Heart right ventricle (tissue), 16 donors: ENCODE measurements around the gene LIMCH1. TPM values are rescaled to one million over a fixed set of nuclear protein-coding genes. Genes with fewer than 3 reads are reported as not detected.

ENCODE experiments used
- ATAC-seq, 8 donors: fragments of 200-7000 bp; cut with Tn5 transposase; one replicate each; pipeline ENCODE4 v1.9.1; 2020; ENCODE audit warnings: mild to moderate bottlenecking in 8 of 8, moderate library complexity in 8 of 8, moderate number of reproducible peaks in 1 of 8
- DNase-seq, 2 donors: peaks; one replicate each; pipeline ENCODE4 v3.0.0-alpha.2; 2020
- H3K27ac ChIP-seq, 10 donors: fragments of 200-600 bp; sonication (generic) in 2 of 10; one replicate each; pipeline versions ENCODE4 v1.5.0 to v1.8.0; 2020 to 2022; ENCODE audit warnings: mild to moderate bottlenecking in 3 of 10
- H3K27me3 ChIP-seq, 7 donors: fragments of 200-600 bp; one replicate each; pipeline ENCODE4 v1.8.0; 2021 to 2022; ENCODE audit warnings: mild to moderate bottlenecking in 2 of 7
- H3K36me3 ChIP-seq, 9 donors: fragments of 200-600 bp; sonication (generic) in 1 of 9; one replicate each; pipeline versions ENCODE4 v1.5.0 to v1.8.0; 2020 to 2022; ENCODE audit warnings: mild to moderate bottlenecking in 2 of 9
- H3K4me1 ChIP-seq, 9 donors: fragments of 200-600 bp; sonication (generic) in 1 of 9; one replicate each; pipeline versions ENCODE4 v1.5.0 to v1.8.0; 2020 to 2022; ENCODE audit warnings: mild to moderate bottlenecking in 4 of 9
- H3K4me3 ChIP-seq, 10 donors: fragments of 200-600 bp; sonication (generic) in 2 of 10; one replicate each; pipeline versions ENCODE4 v1.5.0 to v1.8.0; 2020 to 2022; ENCODE audit warnings: mild to moderate bottlenecking in 7 of 10, moderate library complexity in 2 of 10
- H3K9me3 ChIP-seq, 11 donors: fragments of 200-600 bp in 10 of 11; sonication (generic) in 2 of 11; one replicate each; pipeline versions ENCODE4 v1.5.0 to v1.8.0; 2013 to 2022; ENCODE audit warnings: mild to moderate bottlenecking in 2 of 11, control low read depth in 1 of 11, moderate library complexity in 1 of 11
- WGBS, 2 donors: extraction: QIAGEN DNeasy Blood & Tissue Kit; methylation state at CpG; one replicate each; pipeline ENCODE4 v1.1.7; 2013; ENCODE audit warnings: inconsistent platforms in 1 of 2; 5-methylcytosine and 5-hydroxymethylcytosine counted together
- intact Hi-C, 10 donors: fragments of 100-400 bp; cut with DNase I; formaldehyde crosslinking; loops; one replicate each; pipeline versions ENCODE4 v1.11.1 to v1.14.2; 2022
- polyA plus RNA-seq, 2 donors: library from polyadenylated mRNA; stranded (reverse); fragments of 200-250 nt; gene quantifications; one replicate each; pipeline ENCODE4 v1.2.3, GENCODE V29; 2013
- total RNA-seq, 10 donors: library from RNA; stranded (reverse); fragmentation: NEBNext Ultra II Directional in 3 of 10; extraction: Animal tissue kit (Norgen Biotek cat#: 25700) in 3 of 10; gene quantifications; one replicate each; pipeline versions ENCODE4 v1.2.1 to v1.2.4, GENCODE V29; 2021 to 2023
- TF ChIP-seq, protein P1 (sequence below), 9 donors: fragments of 200-600 bp; sonication (generic) in 2 of 9; IDR thresholded peaks; one replicate each; pipeline versions ENCODE4 v1.5.0 to v1.8.0; 2021 to 2022; ENCODE audit warnings: antibody characterized with exemption in 9 of 9, mild to moderate bottlenecking in 5 of 9, moderate library complexity in 1 of 9
- donor health status: Arrhythmogenic right ventricular cardiomyopathy.
- donor health status: ischemic (EF 13 %, LVEDD 7.1; RV severe dilation, severe dysfunction).
- donor health status: healthy with polysubstance abuse.
- donor health status: DM: no; HTN: yes; CAD: no.
- donor health status: DM: no; HTN: no; CAD: no.
- donor health status: ischemic (EF 25% LVEDD 6.9; RV normal size, moderate dysfunction).
- donor health status: ischemic (EF 25% LVEDD 5.7; RV mildly dilated, moderate dysfunction).
- donor health status: healthy.
- donor health status: DM: yes; HTN: yes; CAD: no.
- donor health status: Ischemic cardiomyopathy.
- donor health status: ischemic (EF 35%, LVEDD 5.7; RV mildly dilated, moderate dysfunction).
- donor health status: nonischemic (EF 11% LVEDD 7.7; RV severe dilation, severe dysfunction).
- donor health status: DM: yes; HTN: yes; CAD: no.
- donor health status: PGD.
- donor health status: ischemic (EF 29% LVEDD 5.4; RV normal size, mild dysfunction).
- donor health status: nonischemic (EF 23%, LVEDD 6.1; RV moderate dilation, normal function).

The LIMCH1 gene
- total and polyA plus RNA-seq, 12 donors = 28.4 to 410 (median 280) TPM

DNA sequence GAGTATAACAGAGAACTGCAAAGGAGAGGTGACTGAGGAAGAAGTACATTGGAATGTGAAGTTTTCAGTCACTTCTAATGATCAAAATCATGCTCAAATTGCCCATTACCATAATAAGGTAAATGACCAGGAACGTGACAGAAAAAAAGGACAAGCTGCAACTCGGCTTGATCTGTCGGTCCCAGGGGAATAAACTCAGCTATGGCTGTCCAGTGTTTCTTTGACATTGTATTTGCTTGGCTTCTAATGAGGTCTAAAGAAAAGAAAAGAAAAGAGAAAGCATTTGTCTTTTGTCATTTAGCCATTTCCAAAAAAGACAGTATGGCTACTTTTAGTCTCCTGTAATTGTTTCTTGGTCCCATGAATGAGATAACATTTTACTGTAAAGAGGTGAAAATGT is 185.3 kb downstream of the LIMCH1 start:
- H3K27me3 ChIP-seq = peaks cover 0 to 89% (median 66%) of the 10 kb centered on the region in 7 donors
- no peaks in the 10 kb centered on the region for H3K36me3 ChIP-seq
- no peak overlapping the region for H3K4me3 ChIP-seq
- peaks cover 0 to 25% (median 8%) of the 10 kb centered on the region in 11 donors for H3K9me3 ChIP-seq
- 70 to 76% methylated on average over 3 of the region's 3 CpGs for WGBS, 2 donors
- no peak for DNase-seq
- ATAC-seq = no peak
- intact Hi-C loops = no loop called here
- H3K4me1 ChIP-seq = no peaks in the 10 kb centered on the region
- TF ChIP-seq, protein P1, sequence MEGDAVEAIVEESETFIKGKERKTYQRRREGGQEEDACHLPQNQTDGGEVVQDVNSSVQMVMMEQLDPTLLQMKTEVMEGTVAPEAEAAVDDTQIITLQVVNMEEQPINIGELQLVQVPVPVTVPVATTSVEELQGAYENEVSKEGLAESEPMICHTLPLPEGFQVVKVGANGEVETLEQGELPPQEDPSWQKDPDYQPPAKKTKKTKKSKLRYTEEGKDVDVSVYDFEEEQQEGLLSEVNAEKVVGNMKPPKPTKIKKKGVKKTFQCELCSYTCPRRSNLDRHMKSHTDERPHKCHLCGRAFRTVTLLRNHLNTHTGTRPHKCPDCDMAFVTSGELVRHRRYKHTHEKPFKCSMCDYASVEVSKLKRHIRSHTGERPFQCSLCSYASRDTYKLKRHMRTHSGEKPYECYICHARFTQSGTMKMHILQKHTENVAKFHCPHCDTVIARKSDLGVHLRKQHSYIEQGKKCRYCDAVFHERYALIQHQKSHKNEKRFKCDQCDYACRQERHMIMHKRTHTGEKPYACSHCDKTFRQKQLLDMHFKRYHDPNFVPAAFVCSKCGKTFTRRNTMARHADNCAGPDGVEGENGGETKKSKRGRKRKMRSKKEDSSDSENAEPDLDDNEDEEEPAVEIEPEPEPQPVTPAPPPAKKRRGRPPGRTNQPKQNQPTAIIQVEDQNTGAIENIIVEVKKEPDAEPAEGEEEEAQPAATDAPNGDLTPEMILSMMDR (IDR thresholded peaks at IDR 0.05) = no peak
- no peak overlapping the region for H3K27ac ChIP-seq

DNA sequence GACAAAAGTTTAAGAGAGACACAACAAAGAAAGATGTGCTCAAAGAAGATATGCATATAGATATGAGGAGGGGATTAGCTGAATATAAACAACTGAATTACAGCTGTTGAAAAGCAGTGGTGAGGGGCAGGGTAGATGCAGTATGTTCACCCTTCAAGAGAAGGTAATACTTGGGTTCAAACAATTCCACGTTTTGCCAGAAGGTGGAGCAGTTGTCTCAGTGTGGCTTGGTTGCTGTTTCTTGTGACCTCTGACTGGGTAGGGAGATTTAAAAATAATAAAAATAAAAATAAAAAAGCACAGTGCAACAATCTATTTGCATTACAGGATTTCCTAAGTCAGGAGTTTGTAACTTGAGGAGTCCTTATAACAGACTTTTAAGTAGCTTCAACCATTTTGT is 187.3 kb downstream of the LIMCH1 start:
- Histone ChIP-seq H3K9me3 (peaks cover 0 to 25% (median 8%) of the 10 kb centered on the region in 11 donors), H3K27me3 (peaks cover 0 to 88% (median 56%) of the 10 kb centered on the region in 7 donors), H3K36me3 (no peaks in the 10 kb centered on the region), H3K4me1 (no peaks in the 10 kb centered on the region), H3K27ac (no peak overlapping the region), H3K4me3 (no peak overlapping the region)
- ATAC-seq (no peak), DNase-seq (no peak)
- WGBS, 2 donors = 3 to 5% methylated on average over 1 of the region's 1 CpG
- intact Hi-C loops = no loop called here
- TF ChIP-seq, protein P1 (IDR thresholded peaks at IDR 0.05) = no peak

DNA sequence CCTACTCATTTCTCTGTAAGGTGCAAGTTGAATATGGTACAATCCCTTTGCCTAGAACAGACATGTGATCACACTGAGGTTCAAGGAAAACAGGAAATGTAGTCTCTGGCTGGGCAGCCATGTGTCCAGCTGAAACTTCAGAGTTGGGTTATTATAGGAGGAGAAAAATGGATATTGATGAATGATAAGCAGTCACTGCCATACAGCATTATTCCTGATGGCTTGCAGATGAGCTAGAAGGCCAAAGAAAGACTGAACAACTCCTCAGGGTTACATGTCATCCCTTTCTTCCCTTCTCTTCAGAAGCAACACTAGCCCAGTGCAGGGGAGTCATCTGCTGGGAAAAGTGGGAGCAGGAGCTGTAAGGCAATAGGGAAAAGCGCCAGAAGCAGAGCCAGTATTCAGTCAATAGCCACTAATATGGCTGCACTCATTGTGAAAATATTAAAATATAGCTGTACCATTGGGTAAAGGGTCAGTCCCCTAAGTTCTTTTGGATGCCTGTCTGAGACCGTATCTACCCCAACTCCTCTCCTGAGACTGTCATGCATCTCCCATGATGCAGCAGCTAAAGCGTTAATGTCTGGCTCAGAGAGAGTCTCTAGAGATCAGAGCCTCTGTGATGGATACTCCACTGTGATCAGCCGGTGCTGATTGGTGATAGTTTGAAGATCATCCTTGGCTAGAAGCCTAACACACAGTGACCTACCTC is 190.1 kb downstream of the LIMCH1 start:
- Histone ChIP-seq H3K9me3 (peaks cover 0 to 25% (median 8%) of the 10 kb centered on the region in 11 donors), H3K4me3 (no peak overlapping the region), H3K27ac (no peak overlapping the region), H3K36me3 (no peaks in the 10 kb centered on the region), H3K4me1 (no peaks in the 10 kb centered on the region), H3K27me3 (peaks cover 0 to 85% (median 47%) of the 10 kb centered on the region in 7 donors)
- TF ChIP-seq, protein P1 (IDR thresholded peaks at IDR 0.05) = no peak
- 62 to 63% methylated on average over 4 of the region's 4 CpGs for WGBS, 2 donors
- no peak for ATAC-seq
- no peak for DNase-seq
- intact Hi-C loops = no loop called here

DNA sequence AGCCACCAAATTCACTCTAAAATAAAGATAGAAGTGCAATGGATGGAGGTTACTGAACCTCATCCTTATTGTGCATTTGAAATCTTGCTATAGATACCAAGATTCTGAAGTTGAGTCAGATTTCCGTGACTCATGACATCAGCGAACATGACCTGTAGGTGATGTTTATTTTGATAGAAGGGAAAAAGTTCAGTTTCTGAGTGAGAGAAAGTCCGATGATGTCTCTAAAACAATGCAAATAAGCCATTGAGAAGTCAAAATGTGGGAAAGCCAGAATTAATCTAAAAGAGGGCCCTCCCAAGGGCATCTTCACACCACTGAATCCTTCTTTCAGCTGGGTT is 190.6 kb downstream of the LIMCH1 start:
- DNase-seq = no peak
- H3K27me3 ChIP-seq = peaks cover 0 to 83% (median 47%) of the 10 kb centered on the region in 7 donors
- no peak for ATAC-seq
- intact Hi-C loops = no loop called here
- H3K36me3 ChIP-seq = no peaks in the 10 kb centered on the region
- H3K9me3 ChIP-seq = peaks cover 0 to 25% (median 8%) of the 10 kb centered on the region in 11 donors
- 73 to 78% methylated on average over 3 of the region's 3 CpGs for WGBS, 2 donors
- no peaks in the 10 kb centered on the region for H3K4me1 ChIP-seq
- no peak overlapping the region for H3K4me3 ChIP-seq
- H3K27ac ChIP-seq = no peak overlapping the region
- TF ChIP-seq, protein P1 (IDR thresholded peaks at IDR 0.05) = no peak
